ENCODE results near the gene MYLK2. TPM values are rescaled to one million over a fixed set of nuclear protein-coding genes. Genes with fewer than 3 reads are reported as not detected.

MYLK2 gene
- total and polyA plus RNA-seq, 7 experiments from 2014 or later, result 0.58 TPM; not detected in 6

DNA sequence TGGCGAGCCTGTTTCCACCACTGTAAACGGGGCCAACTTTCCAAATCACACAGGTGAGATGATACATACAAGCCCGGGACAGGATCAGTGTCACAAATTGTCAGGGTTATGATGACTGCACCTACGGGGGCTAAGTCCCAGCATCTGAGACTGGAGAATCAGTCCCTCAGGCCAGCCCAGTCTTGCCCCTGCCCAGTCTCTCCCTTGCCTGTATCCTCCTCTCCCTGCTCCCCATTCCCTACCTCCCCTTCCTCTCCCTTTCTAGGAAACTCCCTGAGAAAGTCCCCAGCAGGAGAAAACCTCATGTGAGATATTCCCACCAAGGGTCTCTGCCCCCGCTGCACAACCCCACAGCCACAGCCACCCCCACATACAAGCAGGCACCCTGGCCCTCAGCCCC lies 24.7 kb downstream of the MYLK2 start:
- H3K27me3 Mint-ChIP-seq, result peaks cover 0 to 4% (median 2%) of the 10 kb centered on the region in 5 donors
- no peak overlapping the region for H3K27ac Mint-ChIP-seq
- Histone ChIP-seq H3K36me3 (ENCODE audit: control insufficient read depth in 2 of 3, insufficient read depth in 3 of 3, low read length in 3 of 3) (no peaks in the 10 kb centered on the region), H3K27ac (ENCODE audit: low read depth, low read length) (no peak overlapping the region), H3K9me3 (ENCODE audit: control insufficient read depth in 2 of 3, low read length in 3 of 3) (no peaks in the 10 kb centered on the region), H3K4me1 (ENCODE audit: control insufficient read depth in 2 of 2, insufficient read depth in 2 of 2, low read length in 2 of 2) (no peaks in the 10 kb centered on the region), H3K27me3 (ENCODE audit: control insufficient read depth in 2 of 2, insufficient read depth in 2 of 2, low read length in 2 of 2) (no peaks in the 10 kb centered on the region), H3K4me3 (ENCODE audit: low read length) (no peak overlapping the region)
- H3K36me3 Mint-ChIP-seq, result no peaks in the 10 kb centered on the region
- ATAC-seq (no peak), DNase-seq (no peak)
- H3K9me3 Mint-ChIP-seq, result no peaks in the 10 kb centered on the region
- peak overlapping the region in 1 of 10 donors; percentile 2 for H3K4me3 Mint-ChIP-seq
- ChIA-PET CTCF (no interaction called here), POLR2A (no interaction called here)
- intact Hi-C loops (cut with micrococcal nuclease), result no loop called here
- no peaks in the 10 kb centered on the region for H3K4me1 Mint-ChIP-seq

GRCh38 chr20:31844737-31845299 lies 25.7 kb downstream of the MYLK2 start:
- intact Hi-C loops (cut with micrococcal nuclease), result no loop called here
- H3K36me3 Mint-ChIP-seq, result no peaks in the 10 kb centered on the region
- Histone ChIP-seq H3K4me3 (ENCODE audit: low read length) (no peak overlapping the region), H3K36me3 (ENCODE audit: control insufficient read depth in 2 of 3, insufficient read depth in 3 of 3, low read length in 3 of 3) (no peaks in the 10 kb centered on the region), H3K27me3 (ENCODE audit: control insufficient read depth in 2 of 2, insufficient read depth in 2 of 2, low read length in 2 of 2) (no peaks in the 10 kb centered on the region), H3K27ac (ENCODE audit: low read depth, low read length) (no peak overlapping the region), H3K9me3 (ENCODE audit: control insufficient read depth in 2 of 3, low read length in 3 of 3) (no peaks in the 10 kb centered on the region), H3K4me1 (ENCODE audit: control insufficient read depth in 2 of 2, insufficient read depth in 2 of 2, low read length in 2 of 2) (no peaks in the 10 kb centered on the region)
- H3K4me1 Mint-ChIP-seq, result no peaks in the 10 kb centered on the region
- no peak overlapping the region for H3K27ac Mint-ChIP-seq
- ChIA-PET CTCF (no interaction called here), POLR2A (no interaction called here)
- peaks cover 0 to 2% (median 0%) of the 10 kb centered on the region in 11 donors for H3K9me3 Mint-ChIP-seq
- no peak overlapping the region for H3K4me3 Mint-ChIP-seq
- no peak for DNase-seq
- no peak for ATAC-seq
- H3K27me3 Mint-ChIP-seq, result peaks cover 5 to 8% (median 7%) of the 10 kb centered on the region in 5 donors

DNA sequence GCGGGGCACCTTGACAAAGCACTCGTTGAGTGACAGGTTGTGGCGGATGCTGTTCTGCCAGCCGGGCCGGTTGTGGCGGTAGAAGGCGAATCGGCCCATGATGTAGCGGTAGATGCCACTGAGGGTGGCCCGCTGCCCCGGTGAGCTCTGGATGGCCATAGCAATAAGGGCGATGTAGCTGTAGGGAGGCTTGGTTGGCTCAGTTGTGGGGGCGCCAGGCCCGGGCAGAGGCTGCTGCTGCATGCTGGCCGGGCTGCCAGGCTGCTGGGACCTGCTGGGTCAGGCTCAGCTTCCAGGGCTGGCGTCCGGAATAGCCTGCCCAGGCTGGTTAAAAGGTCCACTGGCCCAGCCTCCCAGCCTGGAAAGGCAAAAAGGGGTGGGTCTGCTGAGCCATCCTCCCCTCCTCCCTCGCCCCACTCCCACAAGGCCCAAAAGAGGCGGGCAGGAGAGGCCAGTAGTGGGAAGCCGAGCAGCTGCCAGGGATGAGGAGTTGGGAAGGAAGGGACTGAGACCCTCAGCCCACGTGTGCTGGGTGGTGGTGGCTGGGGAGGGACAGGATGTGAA lies 26.2 kb downstream of the MYLK2 start, which contains the start of gene FOXS1:
Gene FOXS1, minus strand, starts transcription at position 305 of the 564 bp plus-strand sequence. Its CDS starts 62 bp downstream, at position 243.
- Mint-ChIP-seq H3K9me3 (peaks cover 0 to 2% (median 0%) of the 10 kb centered on the region in 11 donors), H3K36me3 (no peaks in the 10 kb centered on the region), H3K27ac (no peak within 1 kb of the TSS), H3K4me1 (no peaks in the 10 kb centered on the region), H3K27me3 (peaks cover 7 to 11% (median 8%) of the 10 kb centered on the region in 5 donors), H3K4me3 (no peak within 1 kb of the TSS)
- Histone ChIP-seq H3K27ac (ENCODE audit: low read depth, low read length) (no peak within 1 kb of the TSS), H3K36me3 (ENCODE audit: control insufficient read depth in 2 of 3, insufficient read depth in 3 of 3, low read length in 3 of 3) (no peaks in the 10 kb centered on the region), H3K4me1 (ENCODE audit: control insufficient read depth in 2 of 2, insufficient read depth in 2 of 2, low read length in 2 of 2) (no peaks in the 10 kb centered on the region), H3K4me3 (ENCODE audit: low read length) (no peak within 1 kb of the TSS), H3K9me3 (ENCODE audit: control insufficient read depth in 2 of 3, low read length in 3 of 3) (no peaks in the 10 kb centered on the region), H3K27me3 (ENCODE audit: control insufficient read depth in 2 of 2, insufficient read depth in 2 of 2, low read length in 2 of 2) (no peaks in the 10 kb centered on the region)
- ChIA-PET CTCF (no interaction called here), POLR2A (no interaction called here)
- ATAC-seq (no peak), DNase-seq (no peak)
- intact Hi-C loops (cut with micrococcal nuclease), result no loop called here

DNA sequence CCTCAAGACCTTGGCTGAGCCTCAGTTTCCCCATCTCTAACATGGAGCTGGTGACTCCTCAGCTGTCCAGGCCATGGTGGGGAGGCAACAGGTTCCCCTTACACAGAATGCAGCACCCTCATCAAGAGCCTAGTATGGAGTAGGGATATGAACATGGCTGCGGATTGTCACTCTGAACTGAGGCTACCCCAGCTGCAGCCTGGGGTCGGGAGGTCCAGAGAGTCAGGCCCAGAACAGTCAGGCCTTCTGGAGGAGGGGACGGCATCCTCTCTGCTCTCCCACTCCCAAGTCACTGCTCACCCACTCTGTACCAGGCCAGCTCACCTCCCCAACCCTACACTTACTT lies 27.6 kb downstream of the MYLK2 start:
- DNase-seq (no peak), ATAC-seq (no peak)
- POLR2A ChIA-PET, result no interaction called here
- Mint-ChIP-seq H3K27ac (no peak overlapping the region), H3K27me3 (peaks cover 14 to 24% (median 17%) of the 10 kb centered on the region in 5 donors), H3K4me1 (no peaks in the 10 kb centered on the region), H3K4me3 (no peak overlapping the region), H3K36me3 (peaks cover 0 to 4% (median 0%) of the 10 kb centered on the region in 5 donors), H3K9me3 (peaks cover 0 to 2% (median 0%) of the 10 kb centered on the region in 11 donors)
- H3K9me3 ChIP-seq (ENCODE audit: control insufficient read depth in 2 of 3, low read length in 3 of 3), result no peaks in the 10 kb centered on the region
- intact Hi-C loops (cut with micrococcal nuclease), result loop anchor here (1.0 kb wide), 1 partner anchor 24 kb away; no protein-coding TSS in a partner anchor
- no peaks in the 10 kb centered on the region for H3K27me3 ChIP-seq (ENCODE audit: control insufficient read depth in 2 of 2, insufficient read depth in 2 of 2, low read length in 2 of 2)
- CTCF ChIA-PET, result interaction anchor here (0.9 to 2.4 kb wide), 8 partner anchors 8 to 185 kb away, joined by 3 to 8 read pairs (median 4); no protein-coding TSS in a partner anchor
- no peaks in the 10 kb centered on the region for H3K36me3 ChIP-seq (ENCODE audit: control insufficient read depth in 2 of 3, insufficient read depth in 3 of 3, low read length in 3 of 3)
- no peaks in the 10 kb centered on the region for H3K4me1 ChIP-seq (ENCODE audit: control insufficient read depth in 2 of 2, insufficient read depth in 2 of 2, low read length in 2 of 2)
- no peak overlapping the region for H3K27ac ChIP-seq (ENCODE audit: low read depth, low read length)
- no peak overlapping the region for H3K4me3 ChIP-seq (ENCODE audit: low read length)

DNA sequence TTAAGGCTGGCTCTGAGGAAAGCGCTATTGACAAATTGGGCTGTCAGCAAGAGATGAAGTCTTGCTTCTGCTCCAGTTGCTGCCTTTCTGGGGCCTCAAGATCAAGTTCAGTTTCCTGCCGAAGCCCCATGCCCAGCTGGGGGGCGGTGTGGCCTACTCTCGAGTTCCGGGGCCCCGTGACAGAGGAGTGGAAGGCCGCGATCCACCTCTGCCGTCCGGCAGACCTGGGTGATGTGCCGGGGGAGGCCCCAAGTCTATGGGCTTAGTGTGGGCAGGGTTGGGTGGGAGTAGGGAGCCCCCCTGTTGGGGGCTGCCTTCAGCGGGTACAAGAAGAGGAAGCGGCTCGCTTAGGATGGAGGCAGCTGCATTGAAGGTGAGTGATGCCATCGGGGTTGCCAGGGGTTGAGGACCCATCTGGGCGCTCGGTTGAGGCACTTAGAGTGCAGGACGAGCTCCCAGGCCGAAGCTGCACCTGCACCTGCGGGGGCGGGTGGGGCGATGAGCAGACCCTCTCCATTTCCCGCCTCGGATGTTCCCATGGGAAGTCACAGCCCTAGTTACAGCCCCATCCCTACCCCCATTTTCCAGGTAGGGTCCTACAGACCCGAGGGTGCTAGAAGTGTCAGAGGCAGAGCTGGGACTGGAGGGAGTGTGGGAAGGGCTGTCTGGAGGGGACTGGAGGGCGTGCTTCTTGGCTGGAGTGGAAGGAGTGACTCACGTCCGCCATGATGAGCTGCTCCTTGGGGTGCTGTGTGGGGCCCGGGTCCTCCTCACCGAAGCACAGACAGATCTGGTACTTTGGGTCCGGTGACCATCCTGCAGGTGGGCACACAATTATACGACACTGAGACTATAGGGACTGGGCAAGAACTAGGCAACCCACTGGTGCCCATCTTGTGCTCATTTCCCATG lies 29.2 kb downstream of the MYLK2 start:
- Histone ChIP-seq H3K27me3 (ENCODE audit: control insufficient read depth in 2 of 2, insufficient read depth in 2 of 2, low read length in 2 of 2) (no peaks in the 10 kb centered on the region), H3K27ac (ENCODE audit: low read depth, low read length) (no peak overlapping the region), H3K36me3 (ENCODE audit: control insufficient read depth in 2 of 3, insufficient read depth in 3 of 3, low read length in 3 of 3) (no peaks in the 10 kb centered on the region), H3K9me3 (ENCODE audit: control insufficient read depth in 2 of 3, low read length in 3 of 3) (no peaks in the 10 kb centered on the region), H3K4me1 (ENCODE audit: control insufficient read depth in 2 of 2, insufficient read depth in 2 of 2, low read length in 2 of 2) (no peaks in the 10 kb centered on the region), H3K4me3 (ENCODE audit: low read length) (no peak overlapping the region)
- Mint-ChIP-seq H3K27me3 (peaks cover 15 to 32% (median 18%) of the 10 kb centered on the region in 5 donors), H3K27ac (peak overlapping the region in 1 of 9 donors; percentile 27), H3K9me3 (peaks cover 0 to 2% (median 0%) of the 10 kb centered on the region in 11 donors), H3K4me3 (no peak overlapping the region), H3K4me1 (no peaks in the 10 kb centered on the region), H3K36me3 (peaks cover 0 to 4% (median 0%) of the 10 kb centered on the region in 5 donors)
- DNase-seq (no peak), ATAC-seq (no peak)
- CTCF ChIA-PET, result interaction anchor here (1.5 to 2.4 kb wide), 2 partner anchors 11 to 25 kb away, joined by 5 to 8 read pairs; no protein-coding TSS in a partner anchor
- intact Hi-C loops (cut with micrococcal nuclease), result no loop called here
- POLR2A ChIA-PET, result no interaction called here

GRCh38 chr20:31849306-31849930 lies 30.3 kb downstream of the MYLK2 start:
- Mint-ChIP-seq H3K27ac (no peak overlapping the region), H3K36me3 (peaks cover 0 to 4% (median 0%) of the 10 kb centered on the region in 5 donors), H3K27me3 (peaks cover 15 to 32% (median 18%) of the 10 kb centered on the region in 5 donors), H3K4me3 (no peak overlapping the region), H3K9me3 (peaks cover 0 to 2% (median 0%) of the 10 kb centered on the region in 11 donors), H3K4me1 (no peaks in the 10 kb centered on the region)
- no peaks in the 10 kb centered on the region for H3K36me3 ChIP-seq (ENCODE audit: control insufficient read depth in 2 of 3, insufficient read depth in 3 of 3, low read length in 3 of 3)
- POLR2A ChIA-PET, result no interaction called here
- H3K9me3 ChIP-seq (ENCODE audit: control insufficient read depth in 2 of 3, low read length in 3 of 3), result no peaks in the 10 kb centered on the region
- H3K4me3 ChIP-seq (ENCODE audit: low read length), result no peak overlapping the region
- no peaks in the 10 kb centered on the region for H3K4me1 ChIP-seq (ENCODE audit: control insufficient read depth in 2 of 2, insufficient read depth in 2 of 2, low read length in 2 of 2)
- no peak overlapping the region for H3K27ac ChIP-seq (ENCODE audit: low read depth, low read length)
- CTCF ChIA-PET, result no interaction called here
- no peak for ATAC-seq
- intact Hi-C loops (cut with micrococcal nuclease), result no loop called here
- no peak for DNase-seq
- no peaks in the 10 kb centered on the region for H3K27me3 ChIP-seq (ENCODE audit: control insufficient read depth in 2 of 2, insufficient read depth in 2 of 2, low read length in 2 of 2)

All from naive thymus-derived CD4-positive, alpha-beta T cell (primary cell).